ENCODE measurements around the gene KIF7. TPM values are rescaled to one million over a fixed set of nuclear protein-coding genes. Genes with fewer than 3 reads are reported as not detected.
"Not testable (repeated sequence)": the region's sequence is repeated elsewhere in the genome, so short reads cannot be mapped to it uniquely, and the experiment has no call there.

KIF7 gene
- total RNA-seq, 4 donors from 2014 or later = 6.8 to 10.1 (median 8.3) TPM

DNA sequence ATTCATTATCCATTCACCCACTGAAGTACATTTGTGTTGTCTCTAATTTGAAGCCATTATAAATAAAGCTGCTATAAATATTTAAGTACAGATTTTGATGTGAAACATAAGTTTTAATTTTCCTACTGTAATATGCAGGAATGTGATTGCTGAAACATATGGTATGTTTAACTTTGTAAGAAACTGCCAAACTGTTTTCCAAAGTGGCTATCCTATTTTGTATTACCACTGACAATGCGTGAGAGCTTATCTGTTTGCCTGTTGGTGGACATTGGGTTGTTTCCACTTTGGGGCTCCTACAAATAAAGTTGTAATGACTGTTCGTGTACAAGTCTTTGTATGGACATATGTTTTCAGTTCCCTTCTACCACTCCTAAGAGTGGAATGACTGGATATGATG, 37.8 kb upstream of the KIF7 start:
- 41 to 88% methylated on average over 2 of the region's 2 CpGs for WGBS, 2 donors
- intact Hi-C loops (cut with DNase I) = no loop called here
- Histone ChIP-seq H3K27ac (no peak overlapping the region), H3K9me3 (no peaks in the 10 kb centered on the region), H3K4me1 (peaks cover 14 to 15% of the 10 kb centered on the region in 2 donors), H3K36me3 (no peaks in the 10 kb centered on the region), H3K27me3 (no peaks in the 10 kb centered on the region), H3K4me3 (replicated peaks in 1 of 3) (no peak overlapping the region)
- no peak for TF ChIP-seq POLR2A (IDR thresholded peaks at IDR 0.05)
- TF ChIP-seq, protein P1, sequence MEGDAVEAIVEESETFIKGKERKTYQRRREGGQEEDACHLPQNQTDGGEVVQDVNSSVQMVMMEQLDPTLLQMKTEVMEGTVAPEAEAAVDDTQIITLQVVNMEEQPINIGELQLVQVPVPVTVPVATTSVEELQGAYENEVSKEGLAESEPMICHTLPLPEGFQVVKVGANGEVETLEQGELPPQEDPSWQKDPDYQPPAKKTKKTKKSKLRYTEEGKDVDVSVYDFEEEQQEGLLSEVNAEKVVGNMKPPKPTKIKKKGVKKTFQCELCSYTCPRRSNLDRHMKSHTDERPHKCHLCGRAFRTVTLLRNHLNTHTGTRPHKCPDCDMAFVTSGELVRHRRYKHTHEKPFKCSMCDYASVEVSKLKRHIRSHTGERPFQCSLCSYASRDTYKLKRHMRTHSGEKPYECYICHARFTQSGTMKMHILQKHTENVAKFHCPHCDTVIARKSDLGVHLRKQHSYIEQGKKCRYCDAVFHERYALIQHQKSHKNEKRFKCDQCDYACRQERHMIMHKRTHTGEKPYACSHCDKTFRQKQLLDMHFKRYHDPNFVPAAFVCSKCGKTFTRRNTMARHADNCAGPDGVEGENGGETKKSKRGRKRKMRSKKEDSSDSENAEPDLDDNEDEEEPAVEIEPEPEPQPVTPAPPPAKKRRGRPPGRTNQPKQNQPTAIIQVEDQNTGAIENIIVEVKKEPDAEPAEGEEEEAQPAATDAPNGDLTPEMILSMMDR (IDR thresholded peaks at IDR 0.05) = no peak
- DNase-seq = no peak

DNA sequence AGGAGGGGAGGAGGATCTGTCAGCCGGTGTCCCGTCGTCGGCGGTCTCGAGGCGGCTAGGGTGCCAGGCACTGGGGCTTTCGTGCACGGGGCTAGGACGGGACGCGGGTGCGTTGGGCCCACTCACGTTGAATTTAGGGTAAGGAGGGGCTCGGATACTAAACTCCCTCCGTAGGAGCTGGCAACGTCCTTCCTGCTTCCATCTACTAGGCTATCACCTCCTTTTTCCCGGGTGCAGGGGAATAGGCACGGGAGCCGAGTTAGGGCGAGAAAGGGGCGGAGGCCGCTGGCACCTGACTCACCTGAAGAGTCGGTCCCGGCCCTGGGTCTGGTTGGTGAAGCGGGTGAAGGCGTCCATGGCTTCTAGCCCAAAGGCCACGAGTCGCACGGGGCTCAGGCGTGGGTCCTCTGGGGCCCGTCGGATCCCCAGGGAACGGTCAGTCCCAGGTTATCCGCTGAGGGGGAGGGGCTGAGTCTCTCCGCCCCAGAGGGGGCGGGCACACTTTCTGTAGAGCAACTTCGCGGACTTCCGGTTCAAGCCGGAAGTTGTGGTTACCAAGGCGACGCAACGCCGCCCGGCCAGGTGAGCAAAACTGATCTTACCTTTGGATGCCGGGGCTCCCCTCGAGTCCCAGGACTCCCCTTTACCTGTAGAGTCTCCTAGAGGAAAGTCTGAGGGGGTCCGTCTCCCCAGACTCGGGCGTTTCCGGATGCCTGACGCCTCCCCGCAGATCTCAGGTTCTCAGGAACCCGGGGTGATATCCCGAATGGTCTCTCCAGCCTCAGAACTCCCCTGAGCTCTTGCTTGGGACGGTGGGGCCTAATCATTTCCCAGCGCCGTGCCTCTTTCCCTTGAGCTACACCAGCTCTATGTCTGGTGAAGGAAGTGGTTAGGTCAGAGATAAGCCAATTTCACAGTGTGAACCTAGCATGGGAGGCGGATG, 35.3 kb upstream of the KIF7 start, which contains the start of the genes PEX11A and WDR93:
TSS of gene PEX11A (minus strand) at position 479 of the 943 bp plus-strand sequence. CDS start at position 357, 122 bp downstream.
TSS of gene WDR93 (plus strand) at position 536 of the 943 bp plus-strand sequence. CDS start 10,936 bp downstream, outside the sequence.
- Histone ChIP-seq H3K36me3 (no peaks in the 10 kb centered on the region), H3K4me3 (replicated peaks in 1 of 3) (peak within 1 kb of the TSS; percentile 45 to 84 (median 66)), H3K27ac (peak within 1 kb of the TSS in 2 of 3 donors; percentile 24 to 72), H3K9me3 (no peaks in the 10 kb centered on the region), H3K27me3 (no peaks in the 10 kb centered on the region), H3K4me1 (peaks cover 14 to 18% of the 10 kb centered on the region in 2 donors)
- TF ChIP-seq, protein P1 (IDR thresholded peaks at IDR 0.05) = no peak
- TF ChIP-seq POLR2A (IDR thresholded peaks at IDR 0.05) = peak in 1 of 2 donors; percentile 75
- WGBS, 2 donors = 3% methylated on average over 42 to 49 of the region's 60 CpGs
- DNase-seq = peak; percentile 88 to 90
- intact Hi-C loops (cut with DNase I) = no loop called here

DNA sequence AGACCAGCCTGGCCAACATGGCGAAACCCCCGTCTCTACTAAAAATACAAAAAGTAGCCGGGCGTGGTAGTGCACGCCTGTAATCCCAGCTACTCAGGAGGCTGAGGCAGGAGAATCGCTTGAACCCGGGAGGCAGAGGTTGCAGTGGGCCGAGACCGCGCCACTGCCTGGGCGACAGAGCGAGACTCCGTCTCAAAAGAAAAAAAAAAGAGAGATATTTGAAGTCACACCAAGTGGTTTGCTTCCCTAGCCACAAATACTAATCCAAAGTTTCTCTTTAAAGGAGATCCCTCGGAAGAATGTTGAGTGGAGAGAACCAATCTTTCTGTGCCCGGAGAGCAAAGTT, 34.6 kb upstream of the KIF7 start:
- H3K9me3 ChIP-seq; H3K27me3 ChIP-seq; DNase-seq; intact Hi-C loops (cut with DNase I); H3K36me3 ChIP-seq: not testable (repeated sequence)
- WGBS, 2 donors = 49 to 56% methylated on average over 15 of the region's 15 CpGs
- H3K27ac ChIP-seq = peak overlapping the region in 2 of 3 donors; percentile 24 to 72
- H3K4me1 ChIP-seq = peaks cover 14 to 18% of the 10 kb centered on the region in 2 donors
- H3K4me3 ChIP-seq (replicated peaks in 1 of 3) = peak overlapping the region; percentile 45 to 84 (median 66)

- intact Hi-C loops (cut with DNase I) = no loop called here
- Histone ChIP-seq H3K4me1 (peaks cover 18 to 20% of the 10 kb centered on the region in 2 donors), H3K36me3 (no peaks in the 10 kb centered on the region), H3K4me3 (replicated peaks in 1 of 3) (no peak overlapping the region), H3K9me3 (no peaks in the 10 kb centered on the region), H3K27me3 (no peaks in the 10 kb centered on the region), H3K27ac (no peak overlapping the region)
- TF ChIP-seq, protein P1 (IDR thresholded peaks at IDR 0.05) = no peak
- TF ChIP-seq POLR2A (IDR thresholded peaks at IDR 0.05) = no peak
- DNase-seq = no peak
Measured at GRCh38 chr15:89686522-89686921, 31.3 kb upstream of the KIF7 start.

- 84 to 90% methylated on average over 2 of the region's 2 CpGs for WGBS, 2 donors
- no peak for DNase-seq
- no peak overlapping the region for H3K4me3 ChIP-seq (replicated peaks in 1 of 3)
- peaks cover 20 to 25% of the 10 kb centered on the region in 2 donors for H3K4me1 ChIP-seq
- no peak for TF ChIP-seq POLR2A (IDR thresholded peaks at IDR 0.05)
- TF ChIP-seq, protein P1 (IDR thresholded peaks at IDR 0.05) = no peak
- intact Hi-C loops (cut with DNase I) = no loop called here
- no peak overlapping the region for H3K27ac ChIP-seq
- no peaks in the 10 kb centered on the region for H3K27me3 ChIP-seq
- H3K36me3 ChIP-seq = no peaks in the 10 kb centered on the region
- H3K9me3 ChIP-seq = no peaks in the 10 kb centered on the region
Measured at GRCh38 chr15:89685995-89686394, 30.7 kb upstream of the KIF7 start.
